GM12891 (cell line): ENCODE results near the gene PTPRT.

Source experiments
- PAX5 ChIP-seq: IDR thresholded peaks from 2 replicates; pipeline ENCODE4 v1.6.1; 2011; ENCODE audit warnings: low read length, moderate library complexity, mild to moderate bottlenecking; ENCODE audit not compliant: insufficient read depth, severe bottlenecking
- POLR2A ChIP-seq: IDR thresholded peaks from 2 replicates; pipeline ENCODE4 v1.6.1; 2011; ENCODE audit warnings: low read depth, low read length, control low read depth
- POLR2AphosphoS5 ChIP-seq: IDR thresholded peaks from 2 replicates; pipeline ENCODE4 v1.6.1; 2011; ENCODE audit warnings: low read depth, low read length, control low read depth
- SPI1 ChIP-seq: IDR thresholded peaks from 2 replicates; pipeline ENCODE4 v1.6.1; 2011; ENCODE audit warnings: low read depth, low read length, control low read depth
- TAF1 ChIP-seq: IDR thresholded peaks from 2 replicates; pipeline ENCODE4 v1.6.1; 2011; ENCODE audit warnings: low read depth, low read length, control low read depth

DNA sequence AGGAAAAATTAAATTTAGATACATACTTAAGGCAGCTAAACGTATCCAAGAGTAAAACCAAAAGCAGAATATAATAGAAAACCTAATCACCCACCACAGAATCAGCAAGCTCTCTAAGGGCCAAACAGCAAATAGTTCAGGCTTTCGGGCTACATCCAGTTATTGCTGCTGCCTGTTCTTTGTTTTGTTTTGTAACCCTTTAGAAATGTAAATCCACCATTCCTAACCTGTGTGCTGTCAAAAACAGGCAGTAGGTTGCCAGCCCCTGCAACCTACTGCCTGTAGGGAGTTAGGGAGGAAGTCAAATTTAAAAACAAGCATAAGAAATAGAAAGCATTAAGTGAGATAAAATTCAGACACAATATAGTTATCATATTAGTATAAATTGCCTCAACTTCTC is 225.9 kb downstream of the PTPRT start:
- TF ChIP-seq POLR2A (no peak), SPI1 (no peak), POLR2AphosphoS5 (no peak), TAF1 (no peak), PAX5 (no peak)
